K562 (cell line): Measurements from ENCODE around the gene GRIK5. TPM values are rescaled to one million over a fixed set of nuclear protein-coding genes. Genes with fewer than 3 reads are reported as not detected.
A peak's percentile ranks its signal among the peaks of the same experiment; 100 is the strongest.

Experiments used
- C11orf30 ChIP-seq: fragments of 450-650 bp; IDR thresholded peaks from 2 replicates; pipeline ENCODE4 v1.6.1; 2016; ENCODE audit warnings: low read depth, mild to moderate bottlenecking
- HEY1 ChIP-seq: fragments of 250-450 bp; sonication (Bioruptor Pico); IDR thresholded peaks from 2 replicates; pipeline ENCODE4 v1.5.0; 2020; ENCODE audit warnings: mild to moderate bottlenecking, moderate library complexity, borderline replicate concordance
- KAT8 ChIP-seq: fragments of 450-650 bp; IDR thresholded peaks from 2 replicates; pipeline ENCODE4 v1.6.1; 2016; ENCODE audit warnings: low read depth, mild to moderate bottlenecking
- KDM2B ChIP-seq: fragments of 250-450 bp; sonication (Bioruptor Pico); IDR thresholded peaks from 2 replicates; pipeline ENCODE4 v1.8.0; 2021; ENCODE audit warnings: mild to moderate bottlenecking, moderate library complexity
- TAF9B ChIP-seq: fragments of 450-650 bp; IDR thresholded peaks from 2 replicates; pipeline ENCODE4 v1.6.1; 2018; ENCODE audit warnings: mild to moderate bottlenecking; ENCODE audit not compliant: partially characterized antibody
- ZNF12 ChIP-seq: sonication (generic); formaldehyde crosslinking; IDR thresholded peaks from 2 replicates; pipeline ENCODE4 v1.4.0; 2020; ENCODE audit warnings: mild to moderate bottlenecking, missing genetic modification reagents
- polyA plus RNA-seq, 8 experiments: library from polyadenylated mRNA; depleted of rRNA in 4 of 8; stranded (reverse) in 5 of 8; unstranded in 3 of 8; fragments of >200 nt; fragmentation: Nextera tagmentation in 2 of 8; fragmentation: Illumina TruSeq in 1 of 8; extraction: Ambion mirVana in 2 of 8; extraction: Trizol in 1 of 8; gene quantifications; 2 replicates each; pipeline versions ENCODE4 v1.2.1 to v1.2.3, GENCODE V29; 2011 to 2014; ENCODE audit warnings: inconsistent platforms in 1 of 8, missing spikeins in 1 of 8
- total RNA-seq, 7 experiments: library from RNA; depleted of rRNA in 6 of 7; stranded (reverse); fragments of >200 nt in 6 of 7; fragmentation: Illumina TruSeq in 2 of 7; extraction: Trizol in 2 of 7; gene quantifications; 2 replicates each; pipeline versions ENCODE4 v1.2.1 to v1.2.3, GENCODE V29; 2011 to 2021; ENCODE audit warnings: low replicate concordance in 1 of 7
- TF ChIP-seq, protein P1 (sequence below): fragments of 200-600 bp; sonication (generic); IDR thresholded peaks from one replicate; pipeline ENCODE4 v1.6.1; 2012; ENCODE audit warnings: mild to moderate bottlenecking, low read depth, low read length, inconsistent platforms
- TF ChIP-seq, protein P2 (sequence below): fragments of 250-450 bp; sonication (Bioruptor Pico); IDR thresholded peaks from 2 replicates; pipeline ENCODE4 v1.4.0; 2020; ENCODE audit warnings: mild to moderate bottlenecking
- TF ChIP-seq, protein P3 (sequence below): fragments of 250-450 bp; sonication (Bioruptor Pico); IDR thresholded peaks from 2 replicates; pipeline ENCODE4 v1.4.0; 2020; ENCODE audit warnings: borderline replicate concordance
- TF ChIP-seq, protein P4 (sequence below): conservative IDR thresholded peaks from 2 replicates; pipeline ENCODE4 v1.6.1; 2011; ENCODE audit warnings: low read depth, mild to moderate bottlenecking, low read length; ENCODE audit not compliant: control insufficient read depth

The GRIK5 gene
- total and polyA plus RNA-seq, 9 of the 15 experiments (the other 6 are each of a cell fraction or from before 2014, with no cell fraction given), result 0.04 to 0.55 (median 0.27) TPM; not detected in 2

- TF ChIP-seq, protein P1, sequence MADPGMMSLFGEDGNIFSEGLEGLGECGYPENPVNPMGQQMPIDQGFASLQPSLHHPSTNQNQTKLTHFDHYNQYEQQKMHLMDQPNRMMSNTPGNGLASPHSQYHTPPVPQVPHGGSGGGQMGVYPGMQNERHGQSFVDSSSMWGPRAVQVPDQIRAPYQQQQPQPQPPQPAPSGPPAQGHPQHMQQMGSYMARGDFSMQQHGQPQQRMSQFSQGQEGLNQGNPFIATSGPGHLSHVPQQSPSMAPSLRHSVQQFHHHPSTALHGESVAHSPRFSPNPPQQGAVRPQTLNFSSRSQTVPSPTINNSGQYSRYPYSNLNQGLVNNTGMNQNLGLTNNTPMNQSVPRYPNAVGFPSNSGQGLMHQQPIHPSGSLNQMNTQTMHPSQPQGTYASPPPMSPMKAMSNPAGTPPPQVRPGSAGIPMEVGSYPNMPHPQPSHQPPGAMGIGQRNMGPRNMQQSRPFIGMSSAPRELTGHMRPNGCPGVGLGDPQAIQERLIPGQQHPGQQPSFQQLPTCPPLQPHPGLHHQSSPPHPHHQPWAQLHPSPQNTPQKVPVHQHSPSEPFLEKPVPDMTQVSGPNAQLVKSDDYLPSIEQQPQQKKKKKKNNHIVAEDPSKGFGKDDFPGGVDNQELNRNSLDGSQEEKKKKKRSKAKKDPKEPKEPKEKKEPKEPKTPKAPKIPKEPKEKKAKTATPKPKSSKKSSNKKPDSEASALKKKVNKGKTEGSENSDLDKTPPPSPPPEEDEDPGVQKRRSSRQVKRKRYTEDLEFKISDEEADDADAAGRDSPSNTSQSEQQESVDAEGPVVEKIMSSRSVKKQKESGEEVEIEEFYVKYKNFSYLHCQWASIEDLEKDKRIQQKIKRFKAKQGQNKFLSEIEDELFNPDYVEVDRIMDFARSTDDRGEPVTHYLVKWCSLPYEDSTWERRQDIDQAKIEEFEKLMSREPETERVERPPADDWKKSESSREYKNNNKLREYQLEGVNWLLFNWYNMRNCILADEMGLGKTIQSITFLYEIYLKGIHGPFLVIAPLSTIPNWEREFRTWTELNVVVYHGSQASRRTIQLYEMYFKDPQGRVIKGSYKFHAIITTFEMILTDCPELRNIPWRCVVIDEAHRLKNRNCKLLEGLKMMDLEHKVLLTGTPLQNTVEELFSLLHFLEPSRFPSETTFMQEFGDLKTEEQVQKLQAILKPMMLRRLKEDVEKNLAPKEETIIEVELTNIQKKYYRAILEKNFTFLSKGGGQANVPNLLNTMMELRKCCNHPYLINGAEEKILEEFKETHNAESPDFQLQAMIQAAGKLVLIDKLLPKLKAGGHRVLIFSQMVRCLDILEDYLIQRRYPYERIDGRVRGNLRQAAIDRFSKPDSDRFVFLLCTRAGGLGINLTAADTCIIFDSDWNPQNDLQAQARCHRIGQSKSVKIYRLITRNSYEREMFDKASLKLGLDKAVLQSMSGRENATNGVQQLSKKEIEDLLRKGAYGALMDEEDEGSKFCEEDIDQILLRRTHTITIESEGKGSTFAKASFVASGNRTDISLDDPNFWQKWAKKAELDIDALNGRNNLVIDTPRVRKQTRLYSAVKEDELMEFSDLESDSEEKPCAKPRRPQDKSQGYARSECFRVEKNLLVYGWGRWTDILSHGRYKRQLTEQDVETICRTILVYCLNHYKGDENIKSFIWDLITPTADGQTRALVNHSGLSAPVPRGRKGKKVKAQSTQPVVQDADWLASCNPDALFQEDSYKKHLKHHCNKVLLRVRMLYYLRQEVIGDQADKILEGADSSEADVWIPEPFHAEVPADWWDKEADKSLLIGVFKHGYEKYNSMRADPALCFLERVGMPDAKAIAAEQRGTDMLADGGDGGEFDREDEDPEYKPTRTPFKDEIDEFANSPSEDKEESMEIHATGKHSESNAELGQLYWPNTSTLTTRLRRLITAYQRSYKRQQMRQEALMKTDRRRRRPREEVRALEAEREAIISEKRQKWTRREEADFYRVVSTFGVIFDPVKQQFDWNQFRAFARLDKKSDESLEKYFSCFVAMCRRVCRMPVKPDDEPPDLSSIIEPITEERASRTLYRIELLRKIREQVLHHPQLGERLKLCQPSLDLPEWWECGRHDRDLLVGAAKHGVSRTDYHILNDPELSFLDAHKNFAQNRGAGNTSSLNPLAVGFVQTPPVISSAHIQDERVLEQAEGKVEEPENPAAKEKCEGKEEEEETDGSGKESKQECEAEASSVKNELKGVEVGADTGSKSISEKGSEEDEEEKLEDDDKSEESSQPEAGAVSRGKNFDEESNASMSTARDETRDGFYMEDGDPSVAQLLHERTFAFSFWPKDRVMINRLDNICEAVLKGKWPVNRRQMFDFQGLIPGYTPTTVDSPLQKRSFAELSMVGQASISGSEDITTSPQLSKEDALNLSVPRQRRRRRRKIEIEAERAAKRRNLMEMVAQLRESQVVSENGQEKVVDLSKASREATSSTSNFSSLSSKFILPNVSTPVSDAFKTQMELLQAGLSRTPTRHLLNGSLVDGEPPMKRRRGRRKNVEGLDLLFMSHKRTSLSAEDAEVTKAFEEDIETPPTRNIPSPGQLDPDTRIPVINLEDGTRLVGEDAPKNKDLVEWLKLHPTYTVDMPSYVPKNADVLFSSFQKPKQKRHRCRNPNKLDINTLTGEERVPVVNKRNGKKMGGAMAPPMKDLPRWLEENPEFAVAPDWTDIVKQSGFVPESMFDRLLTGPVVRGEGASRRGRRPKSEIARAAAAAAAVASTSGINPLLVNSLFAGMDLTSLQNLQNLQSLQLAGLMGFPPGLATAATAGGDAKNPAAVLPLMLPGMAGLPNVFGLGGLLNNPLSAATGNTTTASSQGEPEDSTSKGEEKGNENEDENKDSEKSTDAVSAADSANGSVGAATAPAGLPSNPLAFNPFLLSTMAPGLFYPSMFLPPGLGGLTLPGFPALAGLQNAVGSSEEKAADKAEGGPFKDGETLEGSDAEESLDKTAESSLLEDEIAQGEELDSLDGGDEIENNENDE, result no peak
- TF ChIP-seq, protein P2, sequence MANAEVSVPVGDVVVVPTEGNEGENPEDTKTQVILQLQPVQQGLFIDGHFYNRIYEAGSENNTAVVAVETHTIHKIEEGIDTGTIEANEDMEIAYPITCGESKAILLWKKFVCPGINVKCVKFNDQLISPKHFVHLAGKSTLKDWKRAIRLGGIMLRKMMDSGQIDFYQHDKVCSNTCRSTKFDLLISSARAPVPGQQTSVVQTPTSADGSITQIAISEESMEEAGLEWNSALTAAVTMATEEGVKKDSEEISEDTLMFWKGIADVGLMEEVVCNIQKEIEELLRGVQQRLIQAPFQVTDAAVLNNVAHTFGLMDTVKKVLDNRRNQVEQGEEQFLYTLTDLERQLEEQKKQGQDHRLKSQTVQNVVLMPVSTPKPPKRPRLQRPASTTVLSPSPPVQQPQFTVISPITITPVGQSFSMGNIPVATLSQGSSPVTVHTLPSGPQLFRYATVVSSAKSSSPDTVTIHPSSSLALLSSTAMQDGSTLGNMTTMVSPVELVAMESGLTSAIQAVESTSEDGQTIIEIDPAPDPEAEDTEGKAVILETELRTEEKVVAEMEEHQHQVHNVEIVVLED, result peak; percentile 86
- TF ChIP-seq KAT8 (no peak; the same call in 1 of the 2 replicates), TAF9B (peak; percentile 91), C11orf30 (no peak), KDM2B (no peak), ZNF12 (CRISPR knock-in tag) (no peak), HEY1 (CRISPR knock-in tag) (no peak)
- TF ChIP-seq, protein P3, sequence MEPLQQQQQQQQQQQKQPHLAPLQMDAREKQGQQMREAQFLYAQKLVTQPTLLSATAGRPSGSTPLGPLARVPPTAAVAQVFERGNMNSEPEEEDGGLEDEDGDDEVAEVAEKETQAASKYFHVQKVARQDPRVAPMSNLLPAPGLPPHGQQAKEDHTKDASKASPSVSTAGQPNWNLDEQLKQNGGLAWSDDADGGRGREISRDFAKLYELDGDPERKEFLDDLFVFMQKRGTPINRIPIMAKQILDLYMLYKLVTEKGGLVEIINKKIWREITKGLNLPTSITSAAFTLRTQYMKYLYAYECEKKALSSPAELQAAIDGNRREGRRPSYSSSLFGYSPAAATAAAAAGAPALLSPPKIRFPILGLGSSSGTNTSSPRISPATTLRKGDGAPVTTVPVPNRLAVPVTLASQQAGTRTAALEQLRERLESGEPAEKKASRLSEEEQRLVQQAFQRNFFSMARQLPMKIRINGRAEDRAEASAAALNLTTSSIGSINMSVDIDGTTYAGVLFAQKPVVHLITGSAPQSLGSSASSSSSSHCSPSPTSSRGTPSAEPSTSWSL (CRISPR knock-in tag), result no peak
- TF ChIP-seq, protein P4, sequence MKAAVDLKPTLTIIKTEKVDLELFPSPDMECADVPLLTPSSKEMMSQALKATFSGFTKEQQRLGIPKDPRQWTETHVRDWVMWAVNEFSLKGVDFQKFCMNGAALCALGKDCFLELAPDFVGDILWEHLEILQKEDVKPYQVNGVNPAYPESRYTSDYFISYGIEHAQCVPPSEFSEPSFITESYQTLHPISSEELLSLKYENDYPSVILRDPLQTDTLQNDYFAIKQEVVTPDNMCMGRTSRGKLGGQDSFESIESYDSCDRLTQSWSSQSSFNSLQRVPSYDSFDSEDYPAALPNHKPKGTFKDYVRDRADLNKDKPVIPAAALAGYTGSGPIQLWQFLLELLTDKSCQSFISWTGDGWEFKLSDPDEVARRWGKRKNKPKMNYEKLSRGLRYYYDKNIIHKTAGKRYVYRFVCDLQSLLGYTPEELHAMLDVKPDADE, result no peak
Observed at GRCh38 chr19:42075616-42076379, 5.8 kb upstream of the GRIK5 start, which contains the start of gene ZNF574 (continued).
